Brain microvascular endothelial cell (primary cell): Measurements from ENCODE around the gene SLC22A31.
A peak's percentile ranks its signal among the peaks of the same experiment; 100 is the strongest.
"Not testable (repeated sequence)": the region's sequence is repeated elsewhere in the genome, so short reads cannot be mapped to it uniquely, and the experiment has no call there.

Experiments used
- DNase-seq: peaks from one replicate; pipeline ENCODE4 v3.0.0-alpha.2; 2020
- H3K27ac ChIP-seq: fragments of 250-450 bp; sonication (Bioruptor Pico); 2 replicates; pipeline ENCODE4 v1.5.1; 2020; ENCODE audit warnings: mild to moderate bottlenecking, moderate library complexity
- H3K27me3 ChIP-seq: fragments of 250-450 bp; sonication (Bioruptor Pico); replicated peaks from 2 replicates; pipeline ENCODE4 v1.5.1; 2020; ENCODE audit warnings: mild to moderate bottlenecking
- H3K36me3 ChIP-seq: fragments of 250-450 bp; sonication (Bioruptor Pico); replicated peaks from 2 replicates; pipeline ENCODE4 v1.5.1; 2020; ENCODE audit warnings: mild to moderate bottlenecking
- H3K4me3 ChIP-seq: 2 replicates; pipeline ENCODE4 v1.5.1; 2011; ENCODE audit warnings: low read depth, mild to moderate bottlenecking, control low read depth, low read length, moderate library complexity
- CTCF ChIP-seq: IDR thresholded peaks from 2 replicates; pipeline ENCODE4 v1.5.1; 2011; ENCODE audit warnings: low read depth, mild to moderate bottlenecking, moderate library complexity, low read length, control low read depth, inconsistent platforms; ENCODE audit errors: missing control alignments
- in situ Hi-C: cut with HindIII; loops from 2 replicates; pipeline ENCODE4 v1.10.0; 2017; ENCODE audit warnings: low sequenced_read_pairs, low pct_ligation_motif_present

SLC22A31 gene

GRCh38 chr16:89195521-89196171 is 4.7 kb downstream of the SLC22A31 start:
- Histone ChIP-seq H3K36me3 (no peaks in the 10 kb centered on the region), H3K27ac (no peak overlapping the region), H3K27me3 (peaks cover 14% of the 10 kb centered on the region), H3K4me3 (no peak overlapping the region)
- DNase-seq: no peak
- in situ Hi-C loops: no loop called here
- no peak for TF ChIP-seq CTCF

GRCh38 chr16:89194340-89195311 is 5.7 kb downstream of the SLC22A31 start:
- Histone ChIP-seq H3K27me3 (peaks cover 4% of the 10 kb centered on the region), H3K4me3 (no peak overlapping the region), H3K36me3 (no peaks in the 10 kb centered on the region), H3K27ac (no peak overlapping the region)
- TF ChIP-seq CTCF: no peak
- DNase-seq: no peak
- in situ Hi-C loops: no loop called here

- Histone ChIP-seq H3K36me3 (no peaks in the 10 kb centered on the region), H3K27me3 (no peaks in the 10 kb centered on the region), H3K4me3 (no peak overlapping the region), H3K27ac (no peak overlapping the region)
- TF ChIP-seq CTCF: no peak
- in situ Hi-C loops: no loop called here
- DNase-seq: no peak
Measured at GRCh38 chr16:89193576-89194293, 6.6 kb downstream of the SLC22A31 start.

- Histone ChIP-seq H3K4me3 (no peak overlapping the region), H3K27ac (no peak overlapping the region), H3K27me3 (no peaks in the 10 kb centered on the region), H3K36me3 (no peaks in the 10 kb centered on the region)
- in situ Hi-C loops: no loop called here
- DNase-seq: peak; percentile 63
- TF ChIP-seq CTCF: no peak
Measured at GRCh38 chr16:89192956-89193575, 7.3 kb downstream of the SLC22A31 start.

GRCh38 chr16:89192186-89192955 is 8.0 kb downstream of the SLC22A31 start:
- H3K36me3 ChIP-seq, H3K27ac ChIP-seq, in situ Hi-C loops, H3K27me3 ChIP-seq: not testable (repeated sequence)
- DNase-seq: peak; percentile 66
- peak overlapping the region; percentile 45 for H3K4me3 ChIP-seq
